GM21619 (cell line): ENCODE data around the gene IREB2.
"Not testable (repeated sequence)": the region's sequence is repeated elsewhere in the genome, so short reads cannot be mapped to it uniquely, and the experiment has no call there.

Experiments used
- ATAC-seq: cut with Tn5 transposase; IDR thresholded peaks from one replicate; pipeline ENCODE4 v1.9.1; 2021; ENCODE audit not compliant: unreplicated experiment

Gene IREB2

DNA sequence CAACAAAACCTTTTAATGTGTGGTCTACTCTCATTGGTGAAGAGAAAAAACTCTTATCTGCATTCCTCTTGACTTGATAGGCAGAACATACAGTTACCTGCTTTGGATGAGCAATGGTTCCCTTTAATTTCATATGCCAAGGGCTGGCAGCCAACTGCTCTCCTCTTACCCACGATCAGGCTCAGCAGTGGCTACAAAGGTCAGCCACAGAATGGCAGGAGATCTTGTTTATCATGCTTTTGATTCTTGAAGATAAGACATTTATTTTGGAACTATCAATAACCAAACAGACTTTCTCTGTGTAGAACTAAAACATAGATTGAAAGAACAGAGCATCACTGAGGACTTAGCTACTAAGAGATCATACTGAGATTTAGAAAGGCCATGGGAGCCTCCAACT, 6.1 kb upstream of the IREB2 start:
- ATAC-seq: no peak

DNA sequence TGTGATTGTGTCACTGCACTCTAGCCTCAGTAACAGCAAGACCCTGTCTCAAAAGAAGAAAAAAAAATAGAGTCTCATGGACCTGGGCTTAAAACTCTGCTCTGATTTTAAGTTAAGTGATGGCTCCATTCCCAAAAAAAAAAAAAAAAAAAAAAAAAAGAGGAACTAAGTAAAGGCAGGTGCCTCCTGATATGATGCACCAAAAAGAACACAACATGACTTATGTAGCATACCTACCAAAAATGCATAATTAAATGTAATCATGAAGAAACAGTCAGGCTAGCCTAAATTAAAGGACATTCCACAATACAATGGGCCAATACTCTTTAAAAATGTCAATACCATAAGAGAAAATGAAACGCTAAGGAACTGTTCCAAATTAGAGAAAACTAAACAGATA, 5.4 kb upstream of the IREB2 start:
- no peak for ATAC-seq

DNA sequence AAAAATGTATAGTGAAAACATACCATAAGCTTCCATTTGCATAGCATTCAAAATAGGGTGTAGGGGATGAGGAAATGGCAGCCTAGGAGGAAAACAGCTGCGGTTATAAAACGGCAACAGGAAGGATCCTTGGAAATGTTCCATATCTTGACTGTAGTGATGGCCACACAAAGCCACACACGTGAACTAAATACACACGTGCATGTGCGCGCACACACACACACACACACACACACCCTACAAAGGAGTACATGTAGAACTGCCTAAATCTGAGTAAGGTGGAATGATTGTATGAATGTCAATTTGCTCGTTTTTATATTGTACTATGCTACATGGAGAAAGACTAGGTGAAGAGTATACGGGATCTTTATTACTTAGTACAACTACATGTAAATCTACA, 3.9 kb upstream of the IREB2 start:
- ATAC-seq: no peak

DNA sequence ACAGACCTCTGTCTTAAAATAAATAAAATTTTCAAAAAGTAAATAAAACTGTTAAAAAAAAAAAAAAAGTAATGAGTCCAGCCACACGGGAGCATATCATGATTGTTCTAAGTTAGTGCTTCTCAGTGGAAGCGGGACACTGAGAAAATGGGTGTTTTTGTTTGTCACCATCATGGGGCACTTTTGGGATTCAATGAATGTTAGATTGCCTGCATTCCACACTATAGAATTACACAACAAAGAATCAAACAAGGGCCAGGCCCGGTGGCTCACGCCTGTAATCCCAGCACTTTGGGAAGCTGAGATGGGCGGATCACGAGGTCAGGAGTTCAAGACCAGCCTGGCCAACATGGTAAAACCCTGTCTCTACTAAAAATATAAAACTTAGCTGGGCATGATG, 3.3 kb upstream of the IREB2 start:
- not testable (repeated sequence) for ATAC-seq

DNA sequence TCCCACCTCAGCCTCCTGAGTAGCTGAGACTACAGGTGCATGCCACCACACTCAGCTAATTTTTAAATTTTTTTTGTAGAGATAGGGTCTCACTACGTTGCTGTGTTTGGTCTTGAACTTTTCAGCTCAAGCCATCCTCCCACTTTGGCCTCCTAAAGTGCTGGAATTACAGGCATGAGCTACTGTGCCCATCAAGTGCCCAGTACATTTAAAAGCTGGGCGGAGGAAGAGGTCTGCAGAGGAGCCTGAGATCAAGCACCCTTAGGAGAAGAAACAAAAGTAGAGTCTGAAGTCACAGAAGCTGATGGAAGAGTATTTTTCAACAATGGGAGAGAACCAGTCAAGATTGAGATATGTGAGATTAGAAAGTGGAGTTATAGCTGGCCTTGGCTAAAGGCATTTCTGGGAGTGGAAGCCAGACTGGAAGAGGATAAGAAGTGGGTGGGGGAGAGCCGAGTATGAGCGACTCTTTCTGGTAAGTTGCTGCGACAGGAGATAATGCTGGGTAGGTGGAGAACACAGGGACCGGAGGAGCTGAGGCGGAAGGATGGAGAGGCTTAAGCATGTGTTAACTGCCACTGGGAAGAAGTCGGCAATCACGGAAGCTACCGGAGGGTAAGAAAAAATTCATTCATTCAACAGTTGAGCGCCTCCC, 782 bp upstream of the IREB2 start:
- no peak for ATAC-seq

DNA sequence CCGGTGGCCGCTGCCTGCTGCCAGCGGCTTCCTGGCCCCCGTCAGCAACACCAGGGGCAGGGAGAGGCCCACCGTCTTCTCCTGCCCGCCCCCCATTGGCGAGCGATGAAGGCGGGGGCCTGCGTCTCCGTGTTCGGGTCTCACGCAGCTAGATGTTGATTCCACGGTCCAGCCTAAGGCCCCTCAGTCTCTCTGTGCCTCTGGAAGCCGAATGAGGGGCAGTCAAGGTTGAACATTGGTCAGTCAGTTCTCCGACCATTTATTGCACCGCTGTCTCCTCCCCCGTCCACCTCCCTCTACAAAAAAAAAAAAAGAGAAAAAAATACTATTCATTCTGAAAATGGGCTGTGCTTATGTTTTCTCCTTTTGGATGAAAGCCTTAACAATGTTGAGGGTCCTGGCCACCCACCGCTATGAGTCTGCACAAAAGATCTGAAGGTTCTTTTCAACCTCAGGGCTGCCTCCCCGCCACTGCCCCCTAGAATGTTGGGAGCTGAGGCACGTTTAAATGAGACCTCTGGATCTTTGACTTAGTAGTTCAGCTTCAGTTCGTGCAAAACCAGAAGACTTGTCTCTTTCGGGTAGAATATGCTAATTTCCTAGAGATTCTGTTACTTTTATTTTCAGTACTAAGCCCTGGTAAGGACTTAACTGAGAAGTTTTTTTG, 736 bp downstream of the IREB2 start:
- ATAC-seq: no peak

DNA sequence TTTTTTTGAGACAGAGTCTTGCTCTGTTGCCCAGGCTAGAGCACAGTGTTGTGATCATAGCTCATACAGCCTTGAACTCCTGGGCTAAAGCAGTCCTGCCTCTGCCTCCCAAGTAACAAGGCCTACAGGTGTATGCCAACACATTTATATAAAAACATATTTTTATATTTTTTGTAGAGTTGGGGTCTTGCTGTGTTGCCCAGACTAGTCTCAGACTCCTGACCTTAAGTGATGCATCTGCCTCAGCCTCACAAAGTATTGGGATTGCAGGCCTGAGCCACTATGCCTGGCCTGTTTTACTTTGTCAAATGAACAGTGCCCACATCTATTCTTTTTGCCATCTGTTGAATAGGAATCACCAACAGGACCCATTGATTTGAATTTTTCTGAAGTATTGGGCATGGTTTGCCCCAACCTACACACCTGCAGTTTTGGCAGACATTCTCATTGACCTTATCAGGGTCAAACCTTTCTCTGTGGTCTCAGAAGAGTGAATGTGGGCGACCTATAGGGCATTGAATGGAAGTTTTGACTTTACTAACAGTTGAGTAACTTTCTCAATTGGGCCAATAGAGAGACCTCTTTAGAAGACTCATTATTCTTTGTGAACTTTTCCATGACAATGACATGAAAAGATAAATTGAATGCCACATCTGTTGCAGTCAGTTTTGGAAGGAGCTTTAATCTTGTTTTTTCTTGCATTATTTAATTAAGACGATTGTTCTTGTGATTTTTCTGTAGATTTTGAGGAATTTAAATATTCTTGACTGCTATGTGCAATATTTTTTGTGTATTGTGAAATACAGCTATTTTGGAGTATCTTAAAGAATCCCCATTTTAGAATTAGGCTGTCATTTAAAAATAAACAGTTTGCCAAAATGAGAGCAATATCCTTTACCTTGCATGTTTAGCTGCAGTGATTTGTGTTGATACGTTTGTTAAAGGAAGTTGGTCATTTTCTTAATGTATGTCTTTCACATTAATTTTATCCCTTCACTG, 2.7 kb downstream of the IREB2 start:
- ATAC-seq: no peak

DNA sequence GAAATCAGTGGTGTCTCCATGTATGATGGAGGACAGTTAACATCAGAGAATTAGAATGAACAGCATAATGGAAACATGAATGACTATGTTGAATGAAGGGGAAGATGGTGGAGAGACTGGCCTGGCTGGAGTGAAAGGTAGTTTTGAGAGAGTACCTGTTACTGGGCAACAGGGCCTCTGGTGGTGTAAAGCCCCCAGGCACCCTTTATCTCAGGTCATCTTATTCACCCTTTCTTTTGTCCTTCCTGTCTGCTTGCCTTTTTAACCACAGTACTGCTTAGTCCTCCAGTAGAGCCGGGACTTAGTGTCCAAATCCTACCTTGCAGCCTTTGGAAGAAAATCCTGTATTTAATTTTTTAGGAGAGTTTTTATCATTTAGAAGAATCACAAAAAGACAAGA, 6.2 kb downstream of the IREB2 start:
- ATAC-seq: no peak

DNA sequence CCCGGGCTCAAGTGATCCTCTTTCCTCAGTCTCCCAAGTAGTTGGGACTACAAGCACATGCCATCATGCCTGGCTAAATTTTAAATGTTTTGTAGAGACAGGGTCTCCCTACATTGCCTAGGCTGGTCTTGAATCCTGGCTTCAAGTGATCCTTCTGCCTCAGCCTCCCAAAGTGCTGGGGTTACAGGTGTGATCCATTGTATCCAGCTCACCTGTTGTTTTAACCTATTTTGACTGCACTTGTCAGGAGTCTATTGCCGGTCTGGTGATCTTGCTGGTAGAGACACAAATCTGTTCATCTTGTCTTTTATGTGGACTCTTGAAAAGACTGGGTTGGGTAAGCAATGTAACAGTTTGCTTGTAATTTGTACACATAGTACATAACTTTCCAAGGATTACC, 7.9 kb downstream of the IREB2 start:
- ATAC-seq: no peak

DNA sequence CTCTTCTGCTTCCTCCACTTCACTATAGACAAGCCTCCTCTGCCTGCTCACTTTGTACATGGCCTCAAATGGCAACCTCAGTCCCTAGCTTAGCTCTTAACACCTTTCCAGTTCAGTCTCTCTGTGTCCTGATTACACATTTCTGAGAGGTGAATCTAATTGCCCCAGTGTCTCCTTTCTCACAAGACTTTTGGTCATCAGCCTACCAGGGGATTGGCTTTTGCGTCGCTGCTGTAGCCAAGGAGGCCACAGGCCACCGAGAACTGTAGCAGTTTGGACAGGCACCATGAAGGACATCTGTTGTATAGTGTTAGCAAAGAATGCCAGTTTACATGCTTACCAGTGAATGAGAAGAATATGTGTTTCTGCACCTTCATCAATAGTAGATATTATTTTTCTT, 8.5 kb downstream of the IREB2 start:
- no peak for ATAC-seq

DNA sequence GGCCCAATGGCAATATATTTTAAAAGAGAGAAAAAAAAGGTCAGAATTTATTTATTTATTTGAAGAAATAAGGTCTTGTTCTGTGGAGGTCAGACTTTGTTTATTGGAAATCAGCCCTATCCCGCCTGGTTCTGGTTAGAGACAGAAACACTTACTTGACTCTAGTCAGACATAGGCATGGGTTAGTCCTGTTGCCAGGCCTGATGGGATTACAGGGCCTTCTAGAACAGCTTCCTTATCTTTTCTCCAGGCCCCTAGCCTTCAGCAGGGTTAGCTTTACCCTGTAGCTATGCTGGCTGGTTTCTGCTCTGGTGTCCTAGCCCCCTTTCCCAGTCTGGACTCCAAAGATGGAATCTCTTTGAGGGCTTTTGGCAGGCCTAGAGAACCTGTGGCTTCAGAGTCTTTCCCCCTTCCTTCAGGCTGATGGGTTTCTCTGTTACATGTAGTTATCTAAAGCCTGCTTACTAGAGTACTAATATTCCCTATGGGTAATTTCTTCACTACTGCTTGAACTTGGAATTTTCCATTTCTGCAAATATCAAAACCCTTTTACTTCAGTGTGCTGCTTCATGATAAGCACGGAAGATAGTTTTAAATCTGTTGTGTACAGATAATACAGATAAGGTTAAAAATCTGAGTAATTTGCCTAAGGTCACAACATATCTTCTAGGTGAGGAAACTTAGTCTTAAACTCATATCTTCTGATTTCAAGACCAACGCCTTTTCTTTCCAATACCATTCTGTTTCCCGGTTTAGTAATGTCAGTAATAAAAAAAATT, 10.6 kb downstream of the IREB2 start:
- no peak for ATAC-seq

DNA sequence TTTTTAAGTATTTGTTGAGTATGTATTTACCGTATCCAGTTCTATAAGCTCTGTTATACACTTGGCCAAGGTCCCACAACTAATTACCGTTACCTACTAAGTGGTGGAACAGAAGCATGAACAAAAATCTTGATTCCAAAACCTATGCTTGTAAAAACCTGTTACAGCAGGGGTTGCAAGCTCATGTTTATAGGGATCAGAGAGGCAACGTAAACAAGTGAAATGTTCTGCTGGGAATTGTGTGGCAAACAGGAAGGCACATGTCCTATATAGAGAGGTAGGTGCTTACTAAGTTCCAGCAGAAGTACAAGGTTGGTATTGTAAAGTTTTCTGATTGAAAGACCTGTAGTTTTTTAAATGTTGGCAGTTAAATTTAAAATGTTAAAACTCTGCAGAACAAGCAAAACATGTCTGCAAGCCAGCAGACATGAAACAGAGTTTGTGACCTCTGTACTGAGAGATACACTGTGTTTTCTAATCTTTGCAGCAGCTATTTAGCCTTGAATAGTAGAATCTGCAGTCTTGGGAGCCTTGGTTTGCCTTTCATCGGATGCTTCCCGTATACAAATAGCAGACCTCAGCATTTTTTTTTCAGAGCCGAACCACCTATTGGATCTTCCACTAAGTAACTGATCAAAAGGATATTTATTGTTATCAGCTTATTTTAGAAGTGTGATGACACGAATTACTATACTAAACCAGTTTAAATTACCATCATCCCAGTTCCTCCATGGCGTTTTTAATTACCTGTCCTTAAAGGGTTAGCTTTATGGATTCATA, 11.4 kb downstream of the IREB2 start:
- no peak for ATAC-seq

DNA sequence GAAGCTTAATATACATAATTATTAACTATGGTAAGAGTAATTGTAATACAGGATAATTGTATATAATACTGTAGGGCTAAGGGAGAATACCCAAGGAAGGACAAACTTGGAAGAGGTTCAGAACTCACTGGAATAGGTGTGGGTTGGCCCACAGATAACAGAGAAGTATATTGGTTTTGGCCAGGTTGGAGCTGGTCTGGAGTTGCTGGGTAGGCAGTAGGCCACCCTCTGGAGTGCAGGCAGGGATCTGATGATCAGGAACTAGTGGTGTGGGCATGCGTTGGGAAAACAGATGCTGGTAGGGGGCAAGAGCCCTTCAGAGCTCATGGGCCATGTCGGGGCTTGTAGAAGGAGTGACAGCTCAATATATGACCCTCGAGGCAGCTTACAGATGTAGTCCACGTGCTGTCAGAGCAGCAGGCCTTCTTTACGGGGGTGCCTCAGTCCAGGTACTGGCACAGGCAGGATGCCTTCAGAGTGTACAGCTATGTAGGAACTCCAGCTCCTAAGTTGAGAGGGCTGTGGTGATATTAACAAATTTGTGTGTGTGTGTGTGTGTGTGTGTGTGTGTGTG, 12.4 kb downstream of the IREB2 start:
- no peak for ATAC-seq

DNA sequence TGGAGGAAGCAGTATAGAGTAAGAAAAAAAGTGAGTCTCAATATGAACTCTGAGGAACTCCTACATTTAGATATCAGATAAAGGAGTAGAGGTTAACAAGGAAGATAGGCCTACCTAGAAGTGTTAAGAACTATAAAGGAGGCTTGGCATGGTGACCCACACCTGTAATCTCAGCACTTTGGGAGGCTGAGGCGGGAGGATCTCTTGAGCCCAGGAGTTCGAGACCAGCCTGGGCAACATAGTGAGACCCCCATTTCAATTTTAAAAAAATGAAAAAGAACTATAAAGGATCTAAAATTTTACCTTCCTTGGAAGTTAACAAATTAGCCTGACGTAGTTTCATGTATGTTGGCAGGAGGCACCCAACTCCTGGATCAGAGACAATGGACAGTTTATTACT, 14.5 kb downstream of the IREB2 start:
- ATAC-seq: no peak

DNA sequence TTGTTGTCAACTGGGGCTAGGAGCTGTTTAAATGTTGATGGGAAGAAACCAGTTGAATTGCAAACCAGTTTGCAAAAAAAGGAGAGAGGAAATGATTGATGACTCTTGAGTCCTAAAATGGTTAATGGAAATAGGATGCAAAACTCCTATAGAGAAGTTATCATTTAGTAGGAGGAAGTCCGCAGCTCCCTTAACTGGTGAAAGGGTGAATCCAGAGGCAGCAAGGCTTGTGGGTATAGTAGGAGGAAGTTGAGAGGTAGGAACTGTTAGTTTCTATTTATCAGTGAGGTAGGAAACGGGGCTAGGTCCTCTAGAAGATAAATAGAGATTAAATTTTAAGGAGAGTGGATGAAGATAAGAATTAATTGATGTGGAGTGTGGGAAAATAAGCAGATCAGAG, 15.4 kb downstream of the IREB2 start:
- no peak for ATAC-seq

DNA sequence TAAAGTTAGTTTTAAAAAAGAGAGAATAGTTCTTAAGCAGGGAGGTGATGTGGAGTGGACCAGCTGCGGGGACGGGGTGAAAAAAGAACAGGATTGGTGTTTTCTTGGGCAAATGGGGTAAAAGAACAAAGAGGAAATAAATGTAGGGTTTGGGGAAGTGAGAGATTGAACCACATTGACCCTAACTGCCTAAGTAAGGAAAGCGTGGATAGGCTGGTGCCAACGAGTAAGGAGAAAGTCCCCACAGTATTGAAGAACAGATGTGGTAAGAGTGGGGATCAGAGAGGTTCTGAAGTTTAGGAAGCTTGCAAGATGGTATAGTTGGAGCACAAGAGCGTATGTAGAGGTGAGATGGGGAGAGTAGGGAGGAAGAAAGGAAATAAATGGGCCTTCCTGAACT, 17.0 kb downstream of the IREB2 start:
- ATAC-seq: no peak

DNA sequence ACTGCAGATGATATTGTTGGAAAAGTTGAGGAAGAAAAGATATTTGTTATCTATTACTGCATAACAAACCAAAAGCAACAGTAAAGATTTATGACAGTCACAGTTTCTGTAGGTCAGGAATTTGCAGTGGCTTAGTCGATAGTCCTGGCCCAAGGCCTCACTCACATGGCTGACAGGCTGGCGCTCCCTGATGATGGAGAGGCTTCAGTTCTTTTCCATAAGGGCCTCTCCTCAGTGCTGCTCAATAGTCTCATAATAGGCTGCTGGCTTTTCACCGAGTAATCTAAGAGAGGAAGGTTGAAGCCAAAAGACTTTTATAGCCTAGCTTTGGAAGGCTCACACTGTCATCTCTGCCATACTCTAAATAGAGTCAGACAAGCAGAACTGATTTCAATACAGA, 17.7 kb downstream of the IREB2 start:
- ATAC-seq: no peak

DNA sequence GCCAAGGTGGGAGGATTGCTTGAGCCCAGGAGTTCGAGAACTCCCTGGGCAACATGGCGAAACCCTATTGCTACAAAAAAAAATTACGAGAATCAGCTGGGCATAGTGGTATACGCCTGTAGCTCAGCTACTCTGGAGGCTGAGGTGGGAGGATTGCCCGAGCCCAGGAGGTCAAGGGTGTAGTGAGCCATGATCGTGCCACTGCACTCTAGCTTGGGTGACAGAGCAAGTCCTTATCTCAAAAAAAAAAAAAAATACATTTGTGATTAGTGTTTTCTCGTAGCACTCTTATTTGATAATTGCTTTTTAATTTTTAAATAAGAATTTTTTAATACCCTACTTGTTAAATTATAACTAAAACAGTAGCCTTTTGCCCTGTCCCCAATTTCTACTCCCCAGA, 18.4 kb downstream of the IREB2 start:
- ATAC-seq: no peak

DNA sequence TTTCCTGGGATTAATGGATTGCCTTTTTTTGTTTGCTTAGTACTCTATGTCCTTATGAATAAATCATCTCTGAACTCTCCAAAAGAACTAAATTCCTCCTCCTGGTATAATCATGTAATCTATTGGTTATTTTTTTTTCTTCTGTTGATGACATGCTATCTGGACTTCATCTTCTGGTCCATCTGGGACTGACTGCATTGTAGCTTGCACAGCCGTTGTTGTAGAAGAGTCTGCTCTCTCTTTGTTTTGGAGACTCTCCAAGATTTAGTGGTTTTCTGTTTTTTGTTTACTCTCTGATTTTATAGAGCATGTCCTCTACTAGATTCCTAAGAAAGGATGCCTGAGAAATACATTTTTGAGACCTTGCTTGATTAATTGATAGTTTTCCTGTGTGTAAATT, 19.1 kb downstream of the IREB2 start:
- no peak for ATAC-seq

DNA sequence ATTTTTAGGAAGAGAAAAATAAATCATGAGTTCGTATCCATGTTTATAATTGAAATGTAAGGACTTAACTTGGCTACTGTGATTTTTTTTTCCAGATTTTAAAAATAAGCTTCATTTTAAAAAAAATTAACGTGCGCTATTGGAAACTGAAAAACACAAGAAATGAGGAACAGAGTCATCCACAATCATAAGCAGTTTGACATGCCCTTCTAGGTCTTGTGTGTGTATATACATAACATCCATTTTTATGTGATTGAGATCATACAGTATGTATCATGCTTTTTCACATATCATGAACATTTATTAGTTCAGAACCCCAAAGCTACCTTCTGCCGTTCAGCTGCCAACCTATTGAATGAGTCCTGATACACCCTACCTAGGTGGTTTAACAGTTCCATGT, 22.7 kb downstream of the IREB2 start:
- ATAC-seq: no peak
